Measurements from ENCODE around the gene ARHGAP8. TPM values are rescaled to one million over a fixed set of nuclear protein-coding genes. Genes with fewer than 3 reads are reported as not detected.

ARHGAP8 gene
- total and polyA plus RNA-seq, 10 donors: 2.7 to 71.6 (median 19.7) TPM

DNA sequence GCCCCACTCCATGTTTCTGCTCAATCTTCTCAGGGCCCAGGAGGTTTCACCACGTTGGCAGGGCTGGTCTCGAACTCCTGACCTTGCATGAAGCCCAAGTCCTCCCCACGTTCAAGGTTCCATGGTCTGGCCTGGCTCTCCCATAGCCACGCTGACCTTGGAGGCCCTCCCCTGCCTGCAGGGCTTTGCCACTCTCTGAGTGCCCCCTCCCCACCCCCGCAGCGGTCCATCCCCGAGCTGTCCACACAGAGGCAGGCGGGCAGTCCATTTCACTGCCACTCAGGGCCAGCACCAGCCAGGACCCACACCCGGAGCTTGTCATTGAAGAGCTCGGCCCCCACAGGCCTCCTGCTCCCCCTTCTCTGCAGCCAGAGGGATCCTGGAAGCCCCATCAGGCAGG lies 30.7 kb downstream of the ARHGAP8 start:
- H3K4me3 ChIP-seq: no peak overlapping the region
- WGBS, 5 donors: 48 to 69% (median 54%) methylated on average over 6 to 10 of the region's 10 CpGs
- H3K9me3 ChIP-seq: no peaks in the 10 kb centered on the region
- DNase-seq: peak; percentile 73
- peaks cover 0 to 15% (median 0%) of the 10 kb centered on the region in 6 donors for H3K36me3 ChIP-seq
- peaks cover 0 to 22% (median 0%) of the 10 kb centered on the region in 7 donors for H3K27me3 ChIP-seq (replicated peaks in 1 of 7)
- H3K4me1 ChIP-seq: peaks cover 0 to 33% (median 6%) of the 10 kb centered on the region in 6 donors
- no peak for TF ChIP-seq POLR2A (IDR thresholded peaks at IDR 0.05)
- no peak for TF ChIP-seq POLR2AphosphoS5 (IDR thresholded peaks at IDR 0.05)
- TF ChIP-seq, protein P1, sequence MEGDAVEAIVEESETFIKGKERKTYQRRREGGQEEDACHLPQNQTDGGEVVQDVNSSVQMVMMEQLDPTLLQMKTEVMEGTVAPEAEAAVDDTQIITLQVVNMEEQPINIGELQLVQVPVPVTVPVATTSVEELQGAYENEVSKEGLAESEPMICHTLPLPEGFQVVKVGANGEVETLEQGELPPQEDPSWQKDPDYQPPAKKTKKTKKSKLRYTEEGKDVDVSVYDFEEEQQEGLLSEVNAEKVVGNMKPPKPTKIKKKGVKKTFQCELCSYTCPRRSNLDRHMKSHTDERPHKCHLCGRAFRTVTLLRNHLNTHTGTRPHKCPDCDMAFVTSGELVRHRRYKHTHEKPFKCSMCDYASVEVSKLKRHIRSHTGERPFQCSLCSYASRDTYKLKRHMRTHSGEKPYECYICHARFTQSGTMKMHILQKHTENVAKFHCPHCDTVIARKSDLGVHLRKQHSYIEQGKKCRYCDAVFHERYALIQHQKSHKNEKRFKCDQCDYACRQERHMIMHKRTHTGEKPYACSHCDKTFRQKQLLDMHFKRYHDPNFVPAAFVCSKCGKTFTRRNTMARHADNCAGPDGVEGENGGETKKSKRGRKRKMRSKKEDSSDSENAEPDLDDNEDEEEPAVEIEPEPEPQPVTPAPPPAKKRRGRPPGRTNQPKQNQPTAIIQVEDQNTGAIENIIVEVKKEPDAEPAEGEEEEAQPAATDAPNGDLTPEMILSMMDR (IDR thresholded peaks at IDR 0.05 in 8 of 11, conservative IDR thresholded peaks at IDR 0.05 in 3 of 11): no peak
- peak overlapping the region in 5 of 8 donors; percentile 65 to 79 (median 70) for H3K27ac ChIP-seq
- intact Hi-C loops (cut with DNase I; ENCODE audit: low total_unique reads): no loop called here

DNA sequence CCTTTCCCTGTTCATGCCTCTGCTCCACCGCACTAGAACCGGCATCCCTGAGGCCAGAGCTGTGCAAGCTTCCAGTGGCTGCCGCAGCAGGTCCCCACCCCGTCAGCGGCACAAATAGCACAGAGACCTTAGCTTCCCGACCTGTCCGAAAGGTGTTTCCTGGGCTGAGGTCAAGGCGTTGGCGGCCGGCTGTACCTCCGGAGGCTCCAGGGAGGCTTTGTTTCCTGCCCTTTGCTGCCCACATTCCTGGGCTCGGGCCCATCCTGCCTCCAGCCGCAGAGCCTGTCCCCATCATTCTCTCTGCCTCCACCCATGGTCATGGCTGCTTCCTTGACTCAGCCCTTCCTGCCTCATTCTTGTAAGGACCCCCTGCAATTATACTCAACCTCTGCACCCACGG lies 31.2 kb downstream of the ARHGAP8 start:
- peak overlapping the region in 5 of 8 donors; percentile 65 to 79 (median 70) for H3K27ac ChIP-seq
- no peaks in the 10 kb centered on the region for H3K9me3 ChIP-seq
- TF ChIP-seq, protein P1 (IDR thresholded peaks at IDR 0.05 in 8 of 11, conservative IDR thresholded peaks at IDR 0.05 in 3 of 11): no peak
- TF ChIP-seq POLR2AphosphoS5 (IDR thresholded peaks at IDR 0.05) (peak; percentile 74 to 87 (median 85)), POLR2A (IDR thresholded peaks at IDR 0.05) (no peak)
- 34 to 50% (median 46%) methylated on average over 14 of the region's 14 CpGs for WGBS, 5 donors
- H3K4me1 ChIP-seq: peaks cover 0 to 33% (median 6%) of the 10 kb centered on the region in 6 donors
- H3K4me3 ChIP-seq: no peak overlapping the region
- intact Hi-C loops (cut with DNase I; ENCODE audit: low total_unique reads): no loop called here
- peaks cover 0 to 15% (median 0%) of the 10 kb centered on the region in 6 donors for H3K36me3 ChIP-seq
- H3K27me3 ChIP-seq (replicated peaks in 1 of 7): peaks cover 0 to 22% (median 0%) of the 10 kb centered on the region in 7 donors
- DNase-seq: peak; percentile 77

DNA sequence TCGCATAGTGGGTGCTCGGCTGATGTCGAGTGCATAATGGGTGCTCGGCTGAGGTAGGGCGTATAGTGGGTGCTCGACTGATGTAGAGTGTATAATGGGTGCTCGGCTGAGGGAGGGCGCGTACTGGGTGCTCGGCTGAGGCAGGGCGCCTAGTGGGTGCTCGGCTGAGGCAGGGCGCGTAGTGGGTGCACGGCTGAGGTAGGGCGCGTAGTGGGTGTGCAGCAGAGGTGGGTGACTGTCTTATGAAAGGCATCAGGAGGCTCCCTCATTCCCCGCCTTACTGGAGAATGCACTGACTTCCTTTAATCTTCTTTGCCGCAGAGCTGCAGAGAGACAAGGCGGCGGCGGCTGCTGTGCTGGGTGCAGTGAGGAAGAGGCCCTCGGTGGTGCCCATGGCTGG lies 33.8 kb downstream of the ARHGAP8 start:
- Histone ChIP-seq H3K27ac (no peak overlapping the region), H3K36me3 (peaks cover 0 to 15% (median 0%) of the 10 kb centered on the region in 6 donors), H3K4me1 (peaks cover 0 to 24% (median 5%) of the 10 kb centered on the region in 6 donors), H3K9me3 (no peaks in the 10 kb centered on the region), H3K27me3 (replicated peaks in 1 of 7) (peaks cover 0 to 22% (median 0%) of the 10 kb centered on the region in 7 donors), H3K4me3 (no peak overlapping the region)
- no peak for TF ChIP-seq POLR2AphosphoS5 (IDR thresholded peaks at IDR 0.05)
- TF ChIP-seq POLR2A (IDR thresholded peaks at IDR 0.05): no peak
- TF ChIP-seq, protein P1 (IDR thresholded peaks at IDR 0.05 in 8 of 11, conservative IDR thresholded peaks at IDR 0.05 in 3 of 11): no peak
- intact Hi-C loops (cut with DNase I; ENCODE audit: low total_unique reads): no loop called here
- DNase-seq: no peak
- WGBS, 5 donors: 84 to 92% (median 89%) methylated on average over 20 to 23 of the region's 23 CpGs

DNA sequence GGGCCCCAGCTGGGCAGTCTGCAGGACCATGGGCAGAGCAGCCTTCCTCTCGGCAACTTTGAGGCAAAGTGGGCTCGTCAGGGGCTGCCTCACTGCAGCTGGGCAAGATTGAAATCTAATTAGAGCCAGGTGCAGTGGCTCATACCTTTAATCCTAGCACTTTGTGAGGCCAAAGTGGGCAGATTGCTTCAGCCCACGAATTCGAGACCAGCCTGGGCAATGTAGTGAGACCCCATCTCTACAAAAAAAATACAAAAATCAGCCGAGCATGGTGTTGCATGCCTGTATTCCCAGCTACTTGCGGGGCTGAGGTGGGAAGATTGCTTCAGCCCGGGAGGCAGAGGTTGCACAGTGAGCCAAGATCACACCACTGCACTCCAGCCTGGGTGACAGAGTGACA lies 34.2 kb downstream of the ARHGAP8 start:
- peak; percentile 49 for DNase-seq
- intact Hi-C loops (cut with DNase I; ENCODE audit: low total_unique reads): no loop called here
- Histone ChIP-seq H3K36me3 (peaks cover 0 to 15% (median 0%) of the 10 kb centered on the region in 6 donors), H3K9me3 (no peaks in the 10 kb centered on the region), H3K4me1 (peaks cover 0 to 22% (median 4%) of the 10 kb centered on the region in 6 donors), H3K27me3 (replicated peaks in 1 of 7) (peaks cover 0 to 22% (median 0%) of the 10 kb centered on the region in 7 donors), H3K27ac (no peak overlapping the region), H3K4me3 (no peak overlapping the region)
- TF ChIP-seq, protein P1 (IDR thresholded peaks at IDR 0.05 in 8 of 11, conservative IDR thresholded peaks at IDR 0.05 in 3 of 11): no peak
- TF ChIP-seq POLR2A (IDR thresholded peaks at IDR 0.05): no peak
- no peak for TF ChIP-seq POLR2AphosphoS5 (IDR thresholded peaks at IDR 0.05)
- WGBS, 5 donors: 72 to 83% (median 80%) methylated on average over 6 to 7 of the region's 7 CpGs
